ENCODE measurements around the gene SLC38A6.

GRCh38 chr14:61080591-61081010 is 99.6 kb downstream of the SLC38A6 start:
- TF ChIP-seq CTCF (IDR thresholded peaks at IDR 0.05) (no peak), POLR2A (IDR thresholded peaks at IDR 0.05; ENCODE audit: low read depth) (no peak)

Data from esophagus muscularis mucosa (tissue), 3 donors.